Psoas muscle (tissue), 8 donors: ENCODE data around the gene ARAF. TPM values are rescaled to one million over a fixed set of nuclear protein-coding genes. Genes with fewer than 3 reads are reported as not detected.
"Not testable (repeated sequence)": the region's sequence is repeated elsewhere in the genome, so short reads cannot be mapped to it uniquely, and the experiment has no call there.

Source experiments
- ATAC-seq, 4 donors: fragments of 200-7000 bp; cut with Tn5 transposase; one replicate each; pipeline ENCODE4 v1.9.1; 2020; ENCODE audit warnings: moderate library complexity in 3 of 4, mild to moderate bottlenecking in 2 of 4
- DNase-seq, 2 donors: peaks; one replicate each; pipeline ENCODE4 v3.0.0-alpha.2; 2020
- H3K27ac ChIP-seq: fragments of 200-600 bp; one replicate; pipeline ENCODE4 v1.8.0; 2022
- H3K27me3 ChIP-seq, 3 donors: fragments of 200-600 bp in 1 of 3; one replicate each; pipeline versions ENCODE4 v1.6.1 to v1.8.0; 2013 to 2022; ENCODE audit warnings: low read length in 2 of 3, mild to moderate bottlenecking in 2 of 3, moderate library complexity in 1 of 3; ENCODE audit not compliant: insufficient read depth in 3 of 3
- H3K36me3 ChIP-seq, 2 donors: fragments of 200-600 bp in 1 of 2; one replicate each; pipeline versions ENCODE4 v1.6.1 to v1.8.0; 2013 to 2022; ENCODE audit warnings: low read depth in 1 of 2, mild to moderate bottlenecking in 1 of 2, moderate library complexity in 1 of 2; ENCODE audit not compliant: insufficient read depth in 1 of 2
- H3K4me1 ChIP-seq: fragments of 200-600 bp; one replicate; pipeline ENCODE4 v1.8.0; 2022
- H3K4me3 ChIP-seq: fragments of 200-600 bp; one replicate; pipeline ENCODE4 v1.8.0; 2022; ENCODE audit warnings: mild to moderate bottlenecking
- H3K9me3 ChIP-seq: fragments of 200-600 bp; one replicate; pipeline ENCODE4 v1.8.0; 2022
- CTCF ChIP-seq: fragments of 200-600 bp; IDR thresholded peaks from one replicate; pipeline ENCODE4 v1.8.0; 2022; ENCODE audit warnings: antibody characterized with exemption
- WGBS, 3 donors: extraction: QIAGEN DNeasy Blood & Tissue Kit; methylation state at CpG; one replicate each; pipeline versions ENCODE4 v1.1.6 to v1.1.7; 2013; 5-methylcytosine and 5-hydroxymethylcytosine counted together
- intact Hi-C, 2 donors: fragments of 100-400 bp; cut with DNase I; formaldehyde crosslinking; loops; one replicate each; pipeline versions ENCODE4 v1.11.0 to v1.14.2; 2022
- polyA plus RNA-seq, 3 donors: library from polyadenylated mRNA; stranded (reverse); fragments of 200-250 nt; gene quantifications; one replicate each; pipeline ENCODE4 v1.2.3, GENCODE V29; 2013
- total RNA-seq, 4 donors: library from RNA; stranded (reverse); fragmentation: NEBNext Ultra II Directional in 2 of 4; extraction: Animal tissue kit (Norgen Biotek cat#: 25700) in 2 of 4; gene quantifications; one replicate each; pipeline versions ENCODE4 v1.2.1 to v1.2.4, GENCODE V29; 2021 to 2023
- donor health status: healthy with polysubstance abuse.
- donor health status: DM: no; HTN: no; CAD: no; lungs with moderate emphysema.
- donor health status: Bipolar disorder and iron deficiency.
- donor health status: healthy.
- donor health status: DM: yes; HTN: yes; CAD: no.
- donor health status: DM: no; HTN: no; CAD: no.
- donor health status: DM: no; HTN: no; CAD: no.
- donor health status: DM: yes; HTN: yes; CAD: no.

Gene ARAF
- total and polyA plus RNA-seq, 7 donors: 54.3 to 118 (median 101) TPM

GRCh38 chrX:47590984-47591383, 30.0 kb downstream of the ARAF start:
- H3K27ac ChIP-seq: no peak overlapping the region
- no peak overlapping the region for H3K4me3 ChIP-seq
- no peaks in the 10 kb centered on the region for H3K4me1 ChIP-seq
- intact Hi-C loops: no loop called here
- H3K27me3 ChIP-seq: no peaks in the 10 kb centered on the region
- H3K9me3 ChIP-seq: no peaks in the 10 kb centered on the region
- no peak for TF ChIP-seq CTCF
- ATAC-seq: no peak
- no peak for DNase-seq
- 70 to 79% (median 72%) methylated on average over 5 of the region's 5 CpGs for WGBS, 3 donors
- H3K36me3 ChIP-seq: no peaks in the 10 kb centered on the region

- intact Hi-C loops: no loop called here
- no peaks in the 10 kb centered on the region for H3K4me1 ChIP-seq
- H3K4me3 ChIP-seq: no peak overlapping the region
- peaks cover 13% of the 10 kb centered on the region for H3K9me3 ChIP-seq
- H3K27ac ChIP-seq: no peak overlapping the region
- 52 to 61% (median 57%) methylated on average over 4 of the region's 4 CpGs for WGBS, 3 donors
- DNase-seq: no peak
- TF ChIP-seq CTCF: no peak
- no peak for ATAC-seq
- H3K36me3 ChIP-seq: no peaks in the 10 kb centered on the region
- no peaks in the 10 kb centered on the region for H3K27me3 ChIP-seq
These were observed 32.5 kb downstream of the ARAF start for GRCh38 chrX:47593522-47593921.

- intact Hi-C loops: no loop called here
- Histone ChIP-seq H3K27ac (no peak overlapping the region), H3K36me3 (no peaks in the 10 kb centered on the region), H3K27me3 (no peaks in the 10 kb centered on the region), H3K4me3 (no peak overlapping the region), H3K4me1 (no peaks in the 10 kb centered on the region), H3K9me3 (peaks cover 24% of the 10 kb centered on the region)
- 54 to 61% (median 55%) methylated on average over 1 of the region's 1 CpG for WGBS, 3 donors
- ATAC-seq: no peak
- no peak for TF ChIP-seq CTCF
- no peak for DNase-seq
These were observed 34.8 kb downstream of the ARAF start for GRCh38 chrX:47595716-47596251.

GRCh38 chrX:47596256-47596655, 35.3 kb downstream of the ARAF start:
- no peak overlapping the region for H3K4me3 ChIP-seq
- H3K36me3 ChIP-seq: no peaks in the 10 kb centered on the region
- H3K27ac ChIP-seq: no peak overlapping the region
- DNase-seq: no peak
- no peaks in the 10 kb centered on the region for H3K4me1 ChIP-seq
- 71 to 87% (median 81%) methylated on average over 2 of the region's 2 CpGs for WGBS, 3 donors
- peaks cover 24% of the 10 kb centered on the region for H3K9me3 ChIP-seq
- intact Hi-C loops: no loop called here
- no peak for TF ChIP-seq CTCF
- ATAC-seq: no peak
- no peaks in the 10 kb centered on the region for H3K27me3 ChIP-seq

- Histone ChIP-seq H3K27ac (no peak overlapping the region), H3K27me3 (no peaks in the 10 kb centered on the region), H3K9me3 (peaks cover 24% of the 10 kb centered on the region), H3K36me3 (no peaks in the 10 kb centered on the region), H3K4me1 (no peaks in the 10 kb centered on the region), H3K4me3 (no peak overlapping the region)
- ATAC-seq (no peak), DNase-seq (no peak)
- 68 to 89% (median 84%) methylated on average over 3 of the region's 3 CpGs for WGBS, 3 donors
- intact Hi-C loops: no loop called here
- TF ChIP-seq CTCF: no peak
These were observed 36.2 kb downstream of the ARAF start for GRCh38 chrX:47597222-47597621.

- intact Hi-C loops, DNase-seq, ATAC-seq: not testable (repeated sequence)
These were observed 42.1 kb downstream of the ARAF start for GRCh38 chrX:47603125-47603524.

More at GRCh38 chrX:47603125-47603524, 42.1 kb downstream of the ARAF start:
- WGBS, 3 donors: 87 to 90% (median 89%) methylated on average over 4 of the region's 4 CpGs
- H3K27ac ChIP-seq, H3K4me1 ChIP-seq, H3K4me3 ChIP-seq, H3K36me3 ChIP-seq, H3K27me3 ChIP-seq: not testable (repeated sequence)
- H3K9me3 ChIP-seq: peaks cover 11% of the 10 kb centered on the region
